WERI-Rb-1 (cell line): ENCODE measurements around the gene UGDH.
"Not testable (repeated sequence)": the region's sequence is repeated elsewhere in the genome, so short reads cannot be mapped to it uniquely, and the experiment has no call there.

Experiments
- DNase-seq: peaks from one replicate; pipeline ENCODE4 v3.0.0-alpha.2; 2020
- H3K27ac ChIP-seq: fragments of 250-450 bp; sonication (Bioruptor Pico); 2 replicates; pipeline ENCODE4 v1.5.1; 2020; ENCODE audit warnings: mild to moderate bottlenecking, moderate library complexity
- H3K27me3 ChIP-seq: fragments of 250-450 bp; sonication (Bioruptor Pico); 2 replicates; pipeline ENCODE4 v1.5.1; 2021; ENCODE audit warnings: mild to moderate bottlenecking, low read depth, moderate library complexity; ENCODE audit not compliant: insufficient read depth, severe bottlenecking
- H3K36me3 ChIP-seq: fragments of 250-450 bp; sonication (Bioruptor Pico); 2 replicates; pipeline ENCODE4 v1.5.1; 2020; ENCODE audit warnings: mild to moderate bottlenecking, moderate library complexity
- H3K4me3 ChIP-seq: 2 replicates; pipeline ENCODE4 v1.5.1; 2011; ENCODE audit warnings: low read depth, mild to moderate bottlenecking, control low read depth, low read length
- H3K9me3 ChIP-seq: fragments of 250-450 bp; sonication (Bioruptor Pico); 2 replicates; pipeline ENCODE4 v1.5.1; 2021; ENCODE audit warnings: mild to moderate bottlenecking, moderate library complexity; ENCODE audit not compliant: severe bottlenecking
- CTCF ChIP-seq: IDR thresholded peaks from 2 replicates; pipeline ENCODE4 v1.5.1; 2011; ENCODE audit warnings: low read depth, mild to moderate bottlenecking, control low read depth, inconsistent platforms, low read length

The UGDH gene

GRCh38 chr4:39518484-39518883 is 8.8 kb downstream of the UGDH start:
- no peaks in the 10 kb centered on the region for H3K27me3 ChIP-seq
- H3K27ac ChIP-seq, result no peak overlapping the region
- no peak overlapping the region for H3K4me3 ChIP-seq
- peaks cover 49% of the 10 kb centered on the region for H3K36me3 ChIP-seq
- no peak for DNase-seq
- no peak for TF ChIP-seq CTCF
- H3K9me3 ChIP-seq, result no peaks in the 10 kb centered on the region

GRCh38 chr4:39516407-39516966 is 10.8 kb downstream of the UGDH start:
- Histone ChIP-seq H3K4me3 (no peak overlapping the region), H3K9me3 (no peaks in the 10 kb centered on the region), H3K36me3 (peaks cover 66% of the 10 kb centered on the region), H3K27me3 (no peaks in the 10 kb centered on the region), H3K27ac (no peak overlapping the region)
- TF ChIP-seq CTCF, result no peak
- DNase-seq, result no peak

- not testable (repeated sequence) for DNase-seq, H3K9me3 ChIP-seq, H3K27me3 ChIP-seq, H3K27ac ChIP-seq, H3K4me3 ChIP-seq
- peaks cover 66% of the 10 kb centered on the region for H3K36me3 ChIP-seq
Measured at GRCh38 chr4:39515669-39516401, 11.4 kb downstream of the UGDH start.

GRCh38 chr4:39514888-39515401 is 12.3 kb downstream of the UGDH start:
- Histone ChIP-seq H3K9me3 (no peaks in the 10 kb centered on the region), H3K27me3 (no peaks in the 10 kb centered on the region), H3K36me3 (peaks cover 72% of the 10 kb centered on the region), H3K4me3 (no peak overlapping the region), H3K27ac (no peak overlapping the region)
- TF ChIP-seq CTCF, result no peak
- no peak for DNase-seq

- peaks cover 72% of the 10 kb centered on the region for H3K36me3 ChIP-seq
- not testable (repeated sequence) for DNase-seq, H3K4me3 ChIP-seq, H3K27ac ChIP-seq, H3K9me3 ChIP-seq, H3K27me3 ChIP-seq
Measured at GRCh38 chr4:39514266-39514665, 13.0 kb downstream of the UGDH start.

GRCh38 chr4:39510348-39510929 is 16.8 kb downstream of the UGDH start:
- H3K36me3 ChIP-seq, result peaks cover 82% of the 10 kb centered on the region
- no peak overlapping the region for H3K4me3 ChIP-seq
- TF ChIP-seq CTCF, result no peak
- H3K27ac ChIP-seq, result no peak overlapping the region
- DNase-seq, result no peak
- H3K9me3 ChIP-seq, result no peaks in the 10 kb centered on the region
- H3K27me3 ChIP-seq, result no peaks in the 10 kb centered on the region
